Panc1 (cell line): Measurements from ENCODE around the gene PSMB9. TPM values are rescaled to one million over a fixed set of nuclear protein-coding genes. Genes with fewer than 3 reads are reported as not detected.

ENCODE experiments used
- ATAC-seq: fragments of 200-7000 bp; cut with Tn5 transposase; 2 replicates; pipeline ENCODE4 v1.9.1; 2020; ENCODE audit warnings: mild to moderate bottlenecking, moderate library complexity
- BruUV-seq: library from RNA; stranded (reverse); fragments of 400-500 nt; replicated peaks from 2 replicates; lab custom pipeline; 2021; lab: Mats Ljungman, UMichigan
- CTCF ChIA-PET: fragments of 300-600 bp; sonication (Branson Sonifier 250); formaldehyde crosslinking; loops from one replicate; lab custom pipeline; 2022; ENCODE audit warnings: antibody characterized with exemption; lab: Charles Lee
- POLR2A ChIA-PET: fragments of 300-600 bp; sonication (Branson Sonifier 250); formaldehyde crosslinking; loops from one replicate; lab custom pipeline; 2022; ENCODE audit warnings: antibody characterized with exemption; lab: Charles Lee
- DNase-seq: peaks from one replicate; pipeline ENCODE4 v3.0.0-alpha.2; 2010; ENCODE audit warnings: low read depth, low spot score
- H3K27ac ChIP-seq: 2 replicates; pipeline ENCODE4 v1.5.1; 2011; ENCODE audit warnings: mild to moderate bottlenecking, low read length, inconsistent platforms
- H3K27me3 ChIP-seq: fragments of 200-500 bp; sonication (Bioruptor generic); 2 replicates; pipeline ENCODE4 v1.6.0; 2014; ENCODE audit warnings: low read length, inconsistent platforms; ENCODE audit not compliant: control insufficient read depth, insufficient read depth
- H3K36me3 ChIP-seq: fragments of 200-500 bp; sonication (Bioruptor generic); 2 replicates; pipeline ENCODE4 v1.5.1; 2014; ENCODE audit warnings: inconsistent platforms, mild to moderate bottlenecking, low read length, moderate library complexity; ENCODE audit not compliant: control insufficient read depth, insufficient read depth
- H3K4me1 ChIP-seq: 2 replicates; pipeline ENCODE4 v1.5.1; 2011; ENCODE audit warnings: inconsistent platforms, mild to moderate bottlenecking, low read length, moderate library complexity; ENCODE audit not compliant: control insufficient read depth, insufficient read depth
- H3K4me3 ChIP-seq, 2 experiments: 2 replicates each; pipeline ENCODE4 v1.5.1; 2011 to 2012; ENCODE audit warnings: low read depth in 2 of 2, low read length in 2 of 2, mild to moderate bottlenecking in 2 of 2, inconsistent platforms in 1 of 2, moderate library complexity in 1 of 2
- H3K9me3 ChIP-seq: fragments of 200-500 bp; sonication (Bioruptor generic); 2 replicates; pipeline ENCODE4 v1.5.1; 2014; ENCODE audit warnings: low read depth, mild to moderate bottlenecking, inconsistent platforms, low read length, moderate library complexity; ENCODE audit not compliant: control insufficient read depth, insufficient read depth
- POLR2AphosphoS5 ChIP-seq: IDR thresholded peaks from 2 replicates; pipeline ENCODE4 v1.6.1; 2012; ENCODE audit warnings: mild to moderate bottlenecking, low read depth, low read length, moderate library complexity
- SIN3A ChIP-seq: IDR thresholded peaks from 2 replicates; pipeline ENCODE4 v1.6.1; 2012; ENCODE audit warnings: low read depth, mild to moderate bottlenecking, low read length, moderate library complexity, borderline replicate concordance; ENCODE audit not compliant: insufficient read depth
- TCF7L2 ChIP-seq: IDR thresholded peaks from 2 replicates; pipeline ENCODE4 v1.6.1; 2011; ENCODE audit warnings: mild to moderate bottlenecking, low read depth, low read length, inconsistent platforms
- in situ Hi-C: cut with HindIII; loops from 2 replicates; pipeline ENCODE4 v1.10.0; 2016; ENCODE audit warnings: low sequenced_read_pairs, low pct_unique_long_range_greater_than_20kb
- intact Hi-C: fragments of 100-400 bp; cut with micrococcal nuclease; formaldehyde crosslinking; loops from one replicate; pipeline ENCODE4 v1.10.0; 2022; ENCODE audit not compliant: unreplicated experiment
- total RNA-seq: library from RNA; stranded (reverse); gene quantifications from one replicate; pipeline ENCODE4 v1.2.1, GENCODE V29; 2021; ENCODE audit not compliant: unreplicated experiment
- TF ChIP-seq, protein P1 (sequence below): fragments of 450-650 bp; IDR thresholded peaks from 2 replicates; pipeline ENCODE4 v1.5.1; 2017; ENCODE audit warnings: mild to moderate bottlenecking
- TF ChIP-seq, protein P2 (sequence below), 2 experiments: IDR thresholded peaks; 2 replicates each; pipeline ENCODE4 v1.6.1; 2011 to 2012; ENCODE audit warnings: low read depth in 2 of 2, control low read depth in 1 of 2, low read length in 1 of 2, mild to moderate bottlenecking in 1 of 2, moderate library complexity in 1 of 2; ENCODE audit not compliant: insufficient read depth in 1 of 2

PSMB9 gene
- total RNA-seq, 1 experiment from 2014 or later: 41.5 TPM

DNA sequence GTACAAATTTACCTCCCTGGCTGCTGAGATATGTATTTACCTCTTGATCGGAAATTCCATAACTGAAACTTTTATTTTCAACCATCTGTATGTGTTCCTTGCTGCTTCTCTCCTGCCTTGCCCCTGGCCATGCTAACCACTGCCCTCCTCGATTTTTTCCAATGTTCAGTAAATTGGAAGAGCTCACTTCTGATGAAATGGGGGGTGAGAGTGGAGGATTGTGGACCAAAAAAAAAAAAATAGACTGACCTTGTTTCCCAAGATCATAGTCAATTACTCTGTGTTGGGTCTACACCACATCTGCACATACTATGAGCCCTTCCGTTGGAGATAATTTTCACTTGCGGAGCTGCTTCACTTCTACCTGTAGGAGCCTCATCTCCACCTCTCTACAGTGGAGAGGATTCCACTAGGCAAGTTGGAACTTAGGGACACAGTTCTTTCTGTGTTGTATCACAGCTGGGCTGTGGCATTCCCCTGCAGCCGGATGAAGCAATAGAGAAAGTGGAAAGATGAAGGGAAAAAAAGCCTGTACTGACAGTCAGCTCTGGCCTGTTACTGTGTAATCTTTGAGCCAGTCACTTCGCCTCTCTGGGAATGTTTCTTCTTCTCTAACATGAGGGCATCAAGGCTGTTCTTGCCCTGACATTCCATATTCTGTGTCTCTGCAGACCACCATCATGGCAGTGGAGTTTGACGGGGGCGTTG lies 1.6 kb downstream of the PSMB9 start:
- H3K9me3 ChIP-seq: no peaks in the 10 kb centered on the region
- DNase-seq (no peak), ATAC-seq (no peak)
- POLR2A ChIA-PET: interaction anchor here (0.6 kb wide), 1 partner anchor 85 kb away, joined by 7 read pairs; the partner anchor contains the start of gene HLA-DMB
- in situ Hi-C loops (no loop called here), intact Hi-C loops (no loop called here)
- TF ChIP-seq, protein P1, sequence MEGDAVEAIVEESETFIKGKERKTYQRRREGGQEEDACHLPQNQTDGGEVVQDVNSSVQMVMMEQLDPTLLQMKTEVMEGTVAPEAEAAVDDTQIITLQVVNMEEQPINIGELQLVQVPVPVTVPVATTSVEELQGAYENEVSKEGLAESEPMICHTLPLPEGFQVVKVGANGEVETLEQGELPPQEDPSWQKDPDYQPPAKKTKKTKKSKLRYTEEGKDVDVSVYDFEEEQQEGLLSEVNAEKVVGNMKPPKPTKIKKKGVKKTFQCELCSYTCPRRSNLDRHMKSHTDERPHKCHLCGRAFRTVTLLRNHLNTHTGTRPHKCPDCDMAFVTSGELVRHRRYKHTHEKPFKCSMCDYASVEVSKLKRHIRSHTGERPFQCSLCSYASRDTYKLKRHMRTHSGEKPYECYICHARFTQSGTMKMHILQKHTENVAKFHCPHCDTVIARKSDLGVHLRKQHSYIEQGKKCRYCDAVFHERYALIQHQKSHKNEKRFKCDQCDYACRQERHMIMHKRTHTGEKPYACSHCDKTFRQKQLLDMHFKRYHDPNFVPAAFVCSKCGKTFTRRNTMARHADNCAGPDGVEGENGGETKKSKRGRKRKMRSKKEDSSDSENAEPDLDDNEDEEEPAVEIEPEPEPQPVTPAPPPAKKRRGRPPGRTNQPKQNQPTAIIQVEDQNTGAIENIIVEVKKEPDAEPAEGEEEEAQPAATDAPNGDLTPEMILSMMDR: no peak
- TF ChIP-seq SIN3A: no peak
- TF ChIP-seq, protein P2, sequence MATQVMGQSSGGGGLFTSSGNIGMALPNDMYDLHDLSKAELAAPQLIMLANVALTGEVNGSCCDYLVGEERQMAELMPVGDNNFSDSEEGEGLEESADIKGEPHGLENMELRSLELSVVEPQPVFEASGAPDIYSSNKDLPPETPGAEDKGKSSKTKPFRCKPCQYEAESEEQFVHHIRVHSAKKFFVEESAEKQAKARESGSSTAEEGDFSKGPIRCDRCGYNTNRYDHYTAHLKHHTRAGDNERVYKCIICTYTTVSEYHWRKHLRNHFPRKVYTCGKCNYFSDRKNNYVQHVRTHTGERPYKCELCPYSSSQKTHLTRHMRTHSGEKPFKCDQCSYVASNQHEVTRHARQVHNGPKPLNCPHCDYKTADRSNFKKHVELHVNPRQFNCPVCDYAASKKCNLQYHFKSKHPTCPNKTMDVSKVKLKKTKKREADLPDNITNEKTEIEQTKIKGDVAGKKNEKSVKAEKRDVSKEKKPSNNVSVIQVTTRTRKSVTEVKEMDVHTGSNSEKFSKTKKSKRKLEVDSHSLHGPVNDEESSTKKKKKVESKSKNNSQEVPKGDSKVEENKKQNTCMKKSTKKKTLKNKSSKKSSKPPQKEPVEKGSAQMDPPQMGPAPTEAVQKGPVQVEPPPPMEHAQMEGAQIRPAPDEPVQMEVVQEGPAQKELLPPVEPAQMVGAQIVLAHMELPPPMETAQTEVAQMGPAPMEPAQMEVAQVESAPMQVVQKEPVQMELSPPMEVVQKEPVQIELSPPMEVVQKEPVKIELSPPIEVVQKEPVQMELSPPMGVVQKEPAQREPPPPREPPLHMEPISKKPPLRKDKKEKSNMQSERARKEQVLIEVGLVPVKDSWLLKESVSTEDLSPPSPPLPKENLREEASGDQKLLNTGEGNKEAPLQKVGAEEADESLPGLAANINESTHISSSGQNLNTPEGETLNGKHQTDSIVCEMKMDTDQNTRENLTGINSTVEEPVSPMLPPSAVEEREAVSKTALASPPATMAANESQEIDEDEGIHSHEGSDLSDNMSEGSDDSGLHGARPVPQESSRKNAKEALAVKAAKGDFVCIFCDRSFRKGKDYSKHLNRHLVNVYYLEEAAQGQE (IDR thresholded peaks at IDR 0.05; ENCODE audit: insufficient read depth in 1 of 2, low read depth in 2 of 2, low read length in 1 of 2): no peak
- TF ChIP-seq POLR2AphosphoS5: no peak
- TF ChIP-seq TCF7L2: no peak
- CTCF ChIA-PET: interaction anchor here (0.6 to 3.9 kb wide), 3 partner anchors 13 to 601 kb away, joined by 5 to 47 read pairs (median 11); partner anchors contain the start of gene TAP2
- peak overlapping the region; percentile 92; the same call in 1 of the 2 replicates for H3K27ac ChIP-seq
- no TSS peak for BruUV-seq
- H3K4me1 ChIP-seq: peaks cover 12% of the 10 kb centered on the region
- H3K27me3 ChIP-seq: no peaks in the 10 kb centered on the region
- H3K36me3 ChIP-seq: peaks cover 6% of the 10 kb centered on the region; the same call in 1 of the 2 replicates
- H3K4me3 ChIP-seq: no peak overlapping the region

DNA sequence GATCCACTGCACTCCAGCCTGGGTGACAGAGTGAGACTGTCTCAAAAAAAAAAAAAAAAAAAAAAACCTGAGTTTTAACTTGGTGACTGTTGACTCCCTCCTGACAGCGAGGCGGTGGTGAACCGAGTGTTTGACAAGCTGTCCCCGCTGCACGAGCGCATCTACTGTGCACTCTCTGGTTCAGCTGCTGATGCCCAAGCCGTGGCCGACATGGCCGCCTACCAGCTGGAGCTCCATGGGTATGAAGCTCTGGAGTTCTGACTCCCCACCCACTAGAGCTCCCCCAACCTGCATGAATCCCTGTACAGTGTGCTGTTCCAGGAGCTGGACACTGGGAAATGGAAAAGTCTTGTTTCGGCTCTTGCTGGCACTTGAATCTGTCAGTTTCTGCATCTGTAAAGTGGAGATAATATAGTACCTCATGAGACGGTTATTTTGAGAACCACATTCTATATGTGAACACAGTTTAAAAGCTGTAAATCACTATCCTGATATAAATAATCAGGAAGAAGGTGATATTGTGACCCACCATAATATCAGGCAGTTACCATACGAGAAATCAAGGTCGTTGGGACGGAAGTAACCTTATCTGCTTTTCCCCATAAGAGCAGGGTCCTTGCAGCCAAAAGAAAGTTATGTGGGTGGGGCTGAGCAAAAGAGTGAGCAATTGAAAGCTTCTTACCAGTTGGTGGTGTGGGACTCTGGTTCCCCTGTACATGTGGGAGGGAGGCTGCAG lies 3.3 kb downstream of the PSMB9 start:
- BruUV-seq: no TSS peak
- in situ Hi-C loops: no loop called here

More for the DNA sequence above, 3.3 kb downstream of the PSMB9 start:
- Histone ChIP-seq H3K4me3 (no peak overlapping the region), H3K27ac (no peak overlapping the region), H3K36me3 (peaks cover 3% of the 10 kb centered on the region; the same call in 1 of the 2 replicates), H3K27me3 (no peaks in the 10 kb centered on the region), H3K4me1 (peaks cover 21% of the 10 kb centered on the region), H3K9me3 (no peaks in the 10 kb centered on the region)
- intact Hi-C loops: no loop called here
- ChIA-PET POLR2A (interaction anchor here (1.0 kb wide), 1 partner anchor 85 kb away, joined by 3 read pairs; no protein-coding TSS in a partner anchor), CTCF (interaction anchor here (0.9 to 1.0 kb wide), 2 partner anchors 11 to 19 kb away, joined by 5 to 12 read pairs; partner anchors contain the start of gene TAP2)
- TF ChIP-seq TCF7L2 (no peak), SIN3A (no peak), POLR2AphosphoS5 (no peak)
- TF ChIP-seq, protein P1: no peak
- TF ChIP-seq, protein P2 (IDR thresholded peaks at IDR 0.05; ENCODE audit: insufficient read depth in 1 of 2, low read depth in 2 of 2, low read length in 1 of 2): no peak
- ATAC-seq (no peak), DNase-seq (no peak)
